ENCODE data around the gene SEMA5A.

DNA sequence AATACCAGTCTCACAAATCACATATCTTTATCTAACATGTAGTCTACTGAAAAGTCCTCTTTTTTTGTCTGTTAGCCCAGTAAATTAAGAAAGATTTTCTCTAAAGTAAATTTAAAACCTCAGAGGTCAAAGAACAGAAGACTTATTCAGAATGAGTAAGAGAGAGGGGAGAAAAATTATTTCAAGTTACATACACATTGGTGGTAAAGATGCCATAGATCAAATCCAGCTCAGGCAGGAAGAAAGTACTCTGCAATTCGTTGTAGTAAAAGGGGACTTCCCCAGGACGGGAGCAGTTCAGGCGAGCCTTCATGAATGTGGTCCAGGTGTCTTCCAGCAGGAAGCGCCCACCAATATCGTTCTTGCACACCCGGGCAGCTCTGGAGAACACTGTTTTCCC lies 344.1 kb downstream of the SEMA5A start:
- TF ChIP-seq ELF1 (IDR thresholded peaks at IDR 0.05) (no peak), MEF2A (IDR thresholded peaks at IDR 0.05; ENCODE audit: borderline replicate concordance, low read depth) (no peak), RFX5 (IDR thresholded peaks at IDR 0.05; ENCODE audit: low read length) (no peak), TAF1 (IDR thresholded peaks at IDR 0.05; ENCODE audit: borderline replicate concordance, low read depth, low read length) (no peak), GABPA (IDR thresholded peaks at IDR 0.05; ENCODE audit: low read depth) (no peak), RXRA (IDR thresholded peaks at IDR 0.05; ENCODE audit: borderline replicate concordance, low read depth) (no peak), SMC3 (IDR thresholded peaks at IDR 0.05; ENCODE audit: low read depth, low read length) (no peak), RAD21 (IDR thresholded peaks at IDR 0.05; ENCODE audit: low read length) (no peak), EP300 (IDR thresholded peaks at IDR 0.05; ENCODE audit: borderline replicate concordance in 1 of 2, low read depth in 1 of 2, low read length in 1 of 2) (no peak)
- TF ChIP-seq, protein P1, sequence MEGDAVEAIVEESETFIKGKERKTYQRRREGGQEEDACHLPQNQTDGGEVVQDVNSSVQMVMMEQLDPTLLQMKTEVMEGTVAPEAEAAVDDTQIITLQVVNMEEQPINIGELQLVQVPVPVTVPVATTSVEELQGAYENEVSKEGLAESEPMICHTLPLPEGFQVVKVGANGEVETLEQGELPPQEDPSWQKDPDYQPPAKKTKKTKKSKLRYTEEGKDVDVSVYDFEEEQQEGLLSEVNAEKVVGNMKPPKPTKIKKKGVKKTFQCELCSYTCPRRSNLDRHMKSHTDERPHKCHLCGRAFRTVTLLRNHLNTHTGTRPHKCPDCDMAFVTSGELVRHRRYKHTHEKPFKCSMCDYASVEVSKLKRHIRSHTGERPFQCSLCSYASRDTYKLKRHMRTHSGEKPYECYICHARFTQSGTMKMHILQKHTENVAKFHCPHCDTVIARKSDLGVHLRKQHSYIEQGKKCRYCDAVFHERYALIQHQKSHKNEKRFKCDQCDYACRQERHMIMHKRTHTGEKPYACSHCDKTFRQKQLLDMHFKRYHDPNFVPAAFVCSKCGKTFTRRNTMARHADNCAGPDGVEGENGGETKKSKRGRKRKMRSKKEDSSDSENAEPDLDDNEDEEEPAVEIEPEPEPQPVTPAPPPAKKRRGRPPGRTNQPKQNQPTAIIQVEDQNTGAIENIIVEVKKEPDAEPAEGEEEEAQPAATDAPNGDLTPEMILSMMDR (IDR thresholded peaks at IDR 0.05), result no peak
- TF ChIP-seq, protein P2, sequence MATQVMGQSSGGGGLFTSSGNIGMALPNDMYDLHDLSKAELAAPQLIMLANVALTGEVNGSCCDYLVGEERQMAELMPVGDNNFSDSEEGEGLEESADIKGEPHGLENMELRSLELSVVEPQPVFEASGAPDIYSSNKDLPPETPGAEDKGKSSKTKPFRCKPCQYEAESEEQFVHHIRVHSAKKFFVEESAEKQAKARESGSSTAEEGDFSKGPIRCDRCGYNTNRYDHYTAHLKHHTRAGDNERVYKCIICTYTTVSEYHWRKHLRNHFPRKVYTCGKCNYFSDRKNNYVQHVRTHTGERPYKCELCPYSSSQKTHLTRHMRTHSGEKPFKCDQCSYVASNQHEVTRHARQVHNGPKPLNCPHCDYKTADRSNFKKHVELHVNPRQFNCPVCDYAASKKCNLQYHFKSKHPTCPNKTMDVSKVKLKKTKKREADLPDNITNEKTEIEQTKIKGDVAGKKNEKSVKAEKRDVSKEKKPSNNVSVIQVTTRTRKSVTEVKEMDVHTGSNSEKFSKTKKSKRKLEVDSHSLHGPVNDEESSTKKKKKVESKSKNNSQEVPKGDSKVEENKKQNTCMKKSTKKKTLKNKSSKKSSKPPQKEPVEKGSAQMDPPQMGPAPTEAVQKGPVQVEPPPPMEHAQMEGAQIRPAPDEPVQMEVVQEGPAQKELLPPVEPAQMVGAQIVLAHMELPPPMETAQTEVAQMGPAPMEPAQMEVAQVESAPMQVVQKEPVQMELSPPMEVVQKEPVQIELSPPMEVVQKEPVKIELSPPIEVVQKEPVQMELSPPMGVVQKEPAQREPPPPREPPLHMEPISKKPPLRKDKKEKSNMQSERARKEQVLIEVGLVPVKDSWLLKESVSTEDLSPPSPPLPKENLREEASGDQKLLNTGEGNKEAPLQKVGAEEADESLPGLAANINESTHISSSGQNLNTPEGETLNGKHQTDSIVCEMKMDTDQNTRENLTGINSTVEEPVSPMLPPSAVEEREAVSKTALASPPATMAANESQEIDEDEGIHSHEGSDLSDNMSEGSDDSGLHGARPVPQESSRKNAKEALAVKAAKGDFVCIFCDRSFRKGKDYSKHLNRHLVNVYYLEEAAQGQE (IDR thresholded peaks at IDR 0.05; ENCODE audit: low read depth, low read length), result no peak
- TF ChIP-seq, protein P3, sequence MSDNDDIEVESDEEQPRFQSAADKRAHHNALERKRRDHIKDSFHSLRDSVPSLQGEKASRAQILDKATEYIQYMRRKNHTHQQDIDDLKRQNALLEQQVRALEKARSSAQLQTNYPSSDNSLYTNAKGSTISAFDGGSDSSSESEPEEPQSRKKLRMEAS (IDR thresholded peaks at IDR 0.05; ENCODE audit: low read depth), result no peak
- TF ChIP-seq, protein P4, sequence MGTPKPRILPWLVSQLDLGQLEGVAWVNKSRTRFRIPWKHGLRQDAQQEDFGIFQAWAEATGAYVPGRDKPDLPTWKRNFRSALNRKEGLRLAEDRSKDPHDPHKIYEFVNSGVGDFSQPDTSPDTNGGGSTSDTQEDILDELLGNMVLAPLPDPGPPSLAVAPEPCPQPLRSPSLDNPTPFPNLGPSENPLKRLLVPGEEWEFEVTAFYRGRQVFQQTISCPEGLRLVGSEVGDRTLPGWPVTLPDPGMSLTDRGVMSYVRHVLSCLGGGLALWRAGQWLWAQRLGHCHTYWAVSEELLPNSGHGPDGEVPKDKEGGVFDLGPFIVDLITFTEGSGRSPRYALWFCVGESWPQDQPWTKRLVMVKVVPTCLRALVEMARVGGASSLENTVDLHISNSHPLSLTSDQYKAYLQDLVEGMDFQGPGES (IDR thresholded peaks at IDR 0.05; ENCODE audit: low read depth, low read length), result no peak
